GM21526 (cell line): ENCODE results near the gene SLC11A2.

ENCODE experiments used
- ATAC-seq: cut with Tn5 transposase; IDR thresholded peaks from one replicate; pipeline ENCODE4 v1.9.1; 2021; ENCODE audit warnings: moderate library complexity; ENCODE audit not compliant: unreplicated experiment, low FRiP score

The SLC11A2 gene

GRCh38 chr12:51025836-51026638 is at the start of gene SLC11A2:
TSS of gene SLC11A2 (minus strand) at chr12:51026384. CDS start at chr12:51010728, 15,656 bp downstream.
- peak; percentile 86 for ATAC-seq

GRCh38 chr12:51075390-51075789 is 49.2 kb upstream of the SLC11A2 start:
- no peak for ATAC-seq

- ATAC-seq = no peak
Measured at GRCh38 chr12:51071663-51072062, 45.5 kb upstream of the SLC11A2 start.

DNA sequence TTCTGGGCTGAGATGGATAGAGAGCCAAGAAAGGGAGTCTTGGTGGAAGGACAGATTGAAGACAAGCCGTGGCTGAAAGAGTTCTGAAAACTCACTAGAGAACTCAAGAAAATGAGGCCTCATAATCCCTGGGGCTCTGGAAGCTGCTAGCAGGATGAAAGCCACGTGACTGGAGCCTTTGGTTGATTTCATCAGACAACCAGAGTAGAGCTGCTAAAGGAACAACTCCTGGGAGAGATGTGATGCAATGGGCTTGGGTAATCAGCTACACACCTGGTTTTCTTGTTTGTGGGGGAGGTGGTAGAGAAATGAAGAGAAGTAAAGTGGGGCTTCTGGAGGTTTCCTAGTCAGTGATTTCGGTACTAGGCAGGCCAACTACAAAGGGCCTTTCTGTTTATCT is 43.8 kb upstream of the SLC11A2 start:
- ATAC-seq = no peak

- ATAC-seq = no peak
Measured at GRCh38 chr12:51067771-51068170, 41.6 kb upstream of the SLC11A2 start.

DNA sequence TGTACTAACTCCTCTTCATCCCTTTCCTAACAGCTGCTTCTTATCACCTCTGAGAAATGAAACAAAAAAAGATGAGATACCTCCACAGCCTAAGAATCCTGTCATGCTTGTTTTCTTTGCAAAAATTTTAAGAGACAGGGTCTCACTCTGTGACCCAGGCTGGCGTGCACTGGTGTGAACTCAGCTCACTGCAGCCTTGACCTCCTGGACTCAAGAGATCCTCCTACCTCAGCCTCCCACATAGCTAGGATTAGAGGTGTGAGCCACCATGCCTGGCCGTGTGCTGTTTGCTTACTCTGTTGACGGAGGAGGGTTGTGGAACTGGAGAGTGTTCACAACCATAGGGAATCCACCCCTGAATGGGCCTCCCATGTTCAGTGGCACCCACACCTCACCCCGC is 41.0 kb upstream of the SLC11A2 start:
- ATAC-seq = no peak

DNA sequence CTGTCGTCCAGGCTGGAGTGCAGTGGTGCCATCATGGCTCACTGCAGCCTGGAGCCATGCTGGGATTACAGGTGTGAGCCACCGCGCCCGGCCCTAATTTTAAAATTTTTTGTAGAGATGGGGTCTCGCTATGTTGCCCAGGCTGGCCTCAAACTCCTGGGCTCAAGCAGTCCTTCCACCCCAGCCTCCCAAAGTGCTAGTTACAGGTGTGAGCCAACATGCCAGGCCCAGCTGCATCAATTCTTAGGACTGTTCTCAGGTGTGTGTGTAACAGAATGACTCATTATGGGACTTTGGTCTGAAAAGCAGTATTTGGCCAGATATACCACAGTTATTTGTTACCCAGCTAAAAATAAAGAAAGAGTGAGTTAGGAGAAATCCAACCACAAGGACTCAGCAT is 39.3 kb upstream of the SLC11A2 start:
- no peak for ATAC-seq

- no peak for ATAC-seq
Measured at GRCh38 chr12:51062631-51063397, 36.6 kb upstream of the SLC11A2 start.

GRCh38 chr12:51059086-51059485 is 32.9 kb upstream of the SLC11A2 start:
- no peak for ATAC-seq

GRCh38 chr12:51056242-51056641 is 30.1 kb upstream of the SLC11A2 start:
- no peak for ATAC-seq

DNA sequence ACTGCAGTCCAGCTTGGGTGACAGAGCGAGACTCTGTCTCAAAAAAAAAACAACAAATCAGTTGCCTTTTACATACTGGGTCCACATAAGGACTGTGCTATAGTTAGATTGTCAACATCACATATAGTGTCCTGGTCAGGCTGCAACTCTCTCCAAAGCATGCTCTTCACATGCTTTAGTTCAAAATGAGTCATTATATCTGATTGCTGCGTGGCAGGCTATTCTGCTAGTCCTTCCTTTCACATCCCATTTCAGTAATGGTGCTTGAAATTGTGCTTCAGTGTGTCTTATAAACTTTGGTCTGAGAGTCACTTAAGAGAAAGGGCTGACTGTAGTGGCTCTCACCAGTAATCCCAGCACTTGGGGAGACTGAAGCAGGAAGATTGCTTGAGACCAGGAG is 28.9 kb upstream of the SLC11A2 start:
- ATAC-seq = no peak

DNA sequence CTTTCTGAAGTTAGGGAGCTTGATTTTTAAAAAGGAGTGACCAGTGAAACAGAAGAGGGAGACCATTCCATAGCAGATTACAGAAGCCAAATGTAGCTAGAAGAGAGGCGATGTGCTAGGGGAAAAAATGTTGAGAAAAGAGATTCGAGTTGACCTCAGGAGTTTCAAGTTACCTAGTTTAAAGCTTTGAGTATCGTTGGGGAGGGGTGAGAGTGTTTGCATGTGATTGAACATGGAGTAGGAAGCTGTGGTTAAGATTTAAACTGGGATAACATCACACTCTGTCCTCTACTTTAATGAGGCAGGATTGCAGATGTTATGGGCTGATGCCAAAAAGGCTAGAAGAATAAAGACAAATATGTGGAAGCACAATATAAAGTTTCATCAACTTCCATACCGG is 25.6 kb upstream of the SLC11A2 start:
- no peak for ATAC-seq

DNA sequence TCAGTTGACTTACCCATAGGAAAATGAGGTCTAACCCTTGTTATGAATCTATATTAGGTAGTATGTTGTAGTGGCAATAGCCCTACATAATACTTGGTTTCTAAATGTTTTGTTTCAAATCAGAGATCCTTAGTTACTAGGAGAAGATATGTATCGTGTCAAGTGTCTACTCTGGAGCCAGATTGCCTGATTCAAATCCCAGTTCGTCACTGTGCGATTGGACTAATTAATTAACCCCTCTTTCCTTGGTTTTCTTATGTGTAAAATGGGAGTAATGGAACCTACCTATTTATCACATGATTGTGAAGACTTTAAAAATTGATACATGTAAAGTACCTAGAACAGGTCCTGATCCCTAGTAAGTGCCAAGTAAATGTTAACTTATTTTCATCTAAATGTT is 23.3 kb upstream of the SLC11A2 start:
- ATAC-seq = no peak

DNA sequence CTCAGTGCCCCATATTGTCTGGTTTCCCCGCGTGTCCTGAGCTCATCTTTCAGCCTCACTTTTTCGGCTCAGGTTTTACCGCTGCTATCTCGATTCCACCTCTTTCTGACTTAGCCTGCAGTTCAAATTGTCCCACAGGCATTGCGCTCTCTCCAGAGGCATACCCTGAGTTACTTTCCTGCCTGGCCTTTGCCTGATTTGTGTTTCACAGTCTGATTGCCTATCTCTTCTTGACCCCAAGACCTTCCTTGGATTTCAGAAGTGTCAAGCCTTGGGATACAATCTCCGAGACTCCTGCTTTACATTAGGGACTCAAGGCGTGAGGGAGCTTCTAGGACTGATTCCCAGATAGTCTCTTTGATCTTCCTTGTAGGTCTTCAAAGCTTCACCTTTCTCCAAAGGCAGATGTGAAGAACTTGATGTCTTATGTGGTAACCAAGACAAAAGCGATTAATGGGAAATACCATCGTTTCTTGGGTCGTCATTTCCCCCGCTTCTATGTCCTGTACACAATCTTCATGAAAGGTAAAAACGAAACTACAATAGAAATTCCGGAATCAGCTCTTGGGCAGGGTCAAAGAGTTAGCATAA is 22.6 kb upstream of the SLC11A2 start:
- ATAC-seq = no peak

- peak; percentile 88 for ATAC-seq
Measured at GRCh38 chr12:51047655-51048540, 21.7 kb upstream of the SLC11A2 start, which contains the start of gene LETMD1. TSS of gene LETMD1 (plus strand) at chr12:51048327. CDS start at chr12:51048357, 30 bp downstream.

GRCh38 chr12:51036279-51036678 is 10.1 kb upstream of the SLC11A2 start:
- ATAC-seq = no peak

DNA sequence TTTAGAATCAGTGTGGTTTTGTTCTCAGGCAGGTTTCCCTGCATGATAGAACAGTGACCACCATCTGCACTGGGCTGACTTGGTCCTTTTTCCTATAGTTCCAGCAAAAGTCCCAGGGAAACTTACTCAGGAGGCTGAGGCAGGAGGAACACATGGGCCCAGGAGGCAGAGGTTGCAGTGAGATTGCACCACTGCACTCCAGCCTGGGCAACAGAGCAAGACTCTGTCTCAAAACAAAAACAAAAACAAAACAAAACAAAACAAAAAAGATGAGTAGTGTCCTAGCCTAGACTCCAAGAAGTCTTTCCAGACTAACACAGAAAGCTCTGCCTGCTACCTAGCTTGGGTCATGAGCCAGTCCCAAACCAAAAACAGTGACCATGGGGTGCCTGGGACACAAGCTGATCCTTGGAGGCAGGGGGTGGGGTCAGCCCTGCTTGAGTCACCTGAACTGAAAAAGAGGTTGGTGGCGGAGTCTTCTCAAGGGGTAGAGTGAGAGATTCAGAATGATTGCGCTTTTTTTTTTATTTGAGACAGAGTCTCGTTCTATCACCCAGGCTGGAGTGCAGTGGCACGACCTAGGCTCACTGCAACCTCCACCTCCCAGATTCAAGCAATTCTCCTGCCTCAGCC is 7.4 kb upstream of the SLC11A2 start:
- no peak for ATAC-seq

GRCh38 chr12:51033048-51033447 is 6.9 kb upstream of the SLC11A2 start:
- no peak for ATAC-seq

GRCh38 chr12:51028813-51029150 is 2.6 kb upstream of the SLC11A2 start:
- ATAC-seq = no peak
